A549 (cell line): ENCODE results near the gene TLR1. TPM values are rescaled to one million over a fixed set of nuclear protein-coding genes. Genes with fewer than 3 reads are reported as not detected.

ENCODE experiments used
- ATAC-seq, 2 experiments: fragments of 200-7000 bp in 1 of 2; fragments of >200 bp in 1 of 2; cut with Nextera tagmentation in 1 of 2; cut with Tn5 transposase in 1 of 2; 3 replicates each; pipeline versions ENCODE4 v1.8.0 to v1.9.1; 2018 to 2020; ENCODE audit warnings: mild to moderate bottlenecking in 1 of 2, moderate library complexity in 1 of 2
- CTCF ChIA-PET: fragments of 300-600 bp; sonication (Branson Sonifier 250); formaldehyde crosslinking; extraction: SDS; loops from one replicate; lab custom pipeline; 2021; ENCODE audit warnings: antibody characterized with exemption, inconsistent platforms; lab: Yijun Ruan, JAX
- POLR2A ChIA-PET: fragments of 350-600 bp; formaldehyde crosslinking; extraction: SDS; loops from one replicate; lab custom pipeline; 2021; ENCODE audit warnings: antibody characterized with exemption, inconsistent platforms; lab: Yijun Ruan, JAX
- DNase-seq, 2 experiments: peaks; one replicate each; pipeline versions ENCODE4 v3.0.0 to v3.0.0-alpha.2; 2011 to 2016; ENCODE audit warnings: low read depth in 1 of 2, low spot score in 1 of 2
- FAIRE-seq: peaks from 2 replicates; lab custom pipeline; 2011; peaks lifted over from hg19 to GRCh38; lab: Jason Lieb, UNC
- H3K27ac ChIP-seq, 2 experiments: fragments of >200 bp; sonication (Bioruptor Twin); formaldehyde crosslinking; 3 replicates each; pipeline ENCODE4 v1.5.1; 2016 to 2017
- H3K4me1 ChIP-seq: fragments of >200 bp; sonication (Bioruptor Twin); formaldehyde crosslinking; 3 replicates; pipeline ENCODE4 v1.6.1; 2016
- H3K4me2 ChIP-seq: fragments of >200 bp; sonication (Bioruptor Twin); formaldehyde crosslinking; 3 replicates; pipeline ENCODE4 v1.6.1; 2016
- H3K4me3 ChIP-seq: fragments of >200 bp; sonication (Bioruptor Twin); formaldehyde crosslinking; 3 replicates; pipeline ENCODE4 v1.5.1; 2016
- H3K9me3 ChIP-seq: fragments of >200 bp; sonication (Bioruptor Twin); formaldehyde crosslinking; 3 replicates; pipeline ENCODE4 v1.6.1; 2016
- BHLHE40 ChIP-seq: IDR thresholded peaks from 2 replicates; pipeline ENCODE4 v1.6.1; 2012; ENCODE audit warnings: low read depth, low read length, inconsistent platforms
- CHD2 ChIP-seq: fragments of 150-350 bp; IDR thresholded peaks from 2 replicates; pipeline ENCODE4 v1.6.1; 2014; ENCODE audit warnings: low read length; ENCODE audit not compliant: partially characterized antibody
- EP300 ChIP-seq, 2 experiments: fragments of >200 bp; sonication (Bioruptor Twin); formaldehyde crosslinking; IDR thresholded peaks; 2 replicates in 1 of 2; 3 replicates in 1 of 2; pipeline ENCODE4 v1.6.1; 2016 to 2017
- ESRRA ChIP-seq: fragments of 150-350 bp; IDR thresholded peaks from 2 replicates; pipeline ENCODE4 v1.6.1; 2014; ENCODE audit warnings: mild to moderate bottlenecking, low read length, borderline replicate concordance
- FOSL2 ChIP-seq, 2 experiments: fragments of 450-650 bp in 1 of 2; fragments of >200 bp in 1 of 2; sonication (Bioruptor Twin) in 1 of 2; formaldehyde crosslinking; IDR thresholded peaks; 2 replicates each; pipeline versions ENCODE4 v1.5.0 to v1.6.1; 2016 to 2020; ENCODE audit warnings: mild to moderate bottlenecking in 1 of 2, moderate library complexity in 1 of 2
- GATA3 ChIP-seq: IDR thresholded peaks from 2 replicates; pipeline ENCODE4 v1.6.1; 2012; ENCODE audit warnings: borderline replicate concordance
- HDAC2 ChIP-seq: fragments of 200-600 bp; sonication (generic); IDR thresholded peaks from 2 replicates; pipeline ENCODE4 v1.6.1; 2016
- HEYL ChIP-seq: fragments of 250-450 bp; sonication (Bioruptor Pico); IDR thresholded peaks from 2 replicates; pipeline ENCODE4 v1.8.0; 2021; ENCODE audit warnings: mild to moderate bottlenecking, moderate library complexity
- HOXA7 ChIP-seq: fragments of 250-450 bp; sonication (Bioruptor Pico); IDR thresholded peaks from 2 replicates; pipeline ENCODE4 v1.5.0; 2020; ENCODE audit warnings: mild to moderate bottlenecking, moderate library complexity
- JUNB ChIP-seq: fragments of >200 bp; sonication (Bioruptor Twin); formaldehyde crosslinking; IDR thresholded peaks from 2 replicates; pipeline ENCODE4 v1.6.1; 2016
- KDM5A ChIP-seq: fragments of 200-600 bp; sonication (generic); IDR thresholded peaks from 2 replicates; pipeline ENCODE4 v1.6.1; 2016; ENCODE audit warnings: antibody characterized with exemption, mild to moderate bottlenecking
- NR3C1 ChIP-seq: fragments of >200 bp; sonication (Bioruptor Twin); formaldehyde crosslinking; IDR thresholded peaks from 3 replicates; pipeline ENCODE4 v1.6.1; 2017
- POLR2A ChIP-seq: IDR thresholded peaks from 2 replicates; pipeline ENCODE4 v1.6.1; 2012; ENCODE audit warnings: mild to moderate bottlenecking, low read length
- RARB ChIP-seq: fragments of 250-450 bp; sonication (Bioruptor Pico); IDR thresholded peaks from 2 replicates; pipeline ENCODE4 v1.8.0; 2021; ENCODE audit warnings: mild to moderate bottlenecking, moderate library complexity
- RCOR1 ChIP-seq: fragments of 150-350 bp; IDR thresholded peaks from 2 replicates; pipeline ENCODE4 v1.6.1; 2014; ENCODE audit warnings: antibody characterized with exemption, low read length, low read depth
- RNF2 ChIP-seq: fragments of 200-600 bp; sonication (generic); IDR thresholded peaks from 2 replicates; pipeline ENCODE4 v1.6.1; 2016; ENCODE audit warnings: low read depth, mild to moderate bottlenecking, antibody characterized with exemption, moderate library complexity, borderline replicate concordance
- TFCP2L1 ChIP-seq: fragments of 250-450 bp; sonication (Bioruptor Pico); IDR thresholded peaks from 2 replicates; pipeline ENCODE4 v1.5.0; 2021; ENCODE audit warnings: mild to moderate bottlenecking
- TP53 ChIP-seq: fragments of 250-450 bp; sonication (Bioruptor Pico); IDR thresholded peaks from 2 replicates; pipeline ENCODE4 v1.5.0; 2021; ENCODE audit warnings: mild to moderate bottlenecking, moderate library complexity
- ZC3H11A ChIP-seq: fragments of 450-650 bp; IDR thresholded peaks from 2 replicates; pipeline ENCODE4 v1.6.1; 2014; ENCODE audit warnings: antibody characterized with exemption, mild to moderate bottlenecking
- ZFP36 ChIP-seq: fragments of 450-650 bp; IDR thresholded peaks from 2 replicates; pipeline ENCODE4 v1.6.1; 2014; ENCODE audit warnings: borderline replicate concordance; ENCODE audit not compliant: partially characterized antibody
- WGBS: methylation state at CpG from one replicate; pipeline ENCODE4 v1.1.6; 2017; ENCODE audit errors: missing lambda C conversion rate; 5-methylcytosine and 5-hydroxymethylcytosine counted together
- polyA plus RNA-seq, 4 experiments: library from polyadenylated mRNA; depleted of rRNA in 3 of 4; stranded (reverse); fragments of >200 nt; fragmentation: RNase III in 1 of 4; extraction: RNeasy Plus Mini Kit Qiagen cat#74134 plus additional on column Dnase treatment in 1 of 4; gene quantifications; 2 replicates in 3 of 4; 3 replicates in 1 of 4; pipeline ENCODE4 v1.2.3, GENCODE V29; 2011 to 2017
- TF ChIP-seq, protein P1 (sequence below): fragments of 250-450 bp; sonication (Bioruptor Pico); IDR thresholded peaks from 2 replicates; pipeline ENCODE4 v1.5.0; 2021; ENCODE audit warnings: mild to moderate bottlenecking, moderate library complexity, borderline replicate concordance
- TF ChIP-seq, protein P2 (sequence below): IDR thresholded peaks from 2 replicates; pipeline ENCODE4 v1.6.1; 2012
- TF ChIP-seq, protein P3 (sequence below): fragments of >200 bp; sonication (Bioruptor Twin); formaldehyde crosslinking; IDR thresholded peaks from 3 replicates; pipeline ENCODE4 v1.5.1; 2016
- TF ChIP-seq, protein P4 (sequence below): fragments of 150-350 bp; IDR thresholded peaks from 2 replicates; pipeline ENCODE4 v1.6.1; 2014; ENCODE audit warnings: low read depth, mild to moderate bottlenecking, low read length
- TF ChIP-seq, protein P5 (sequence below): IDR thresholded peaks from 2 replicates; pipeline ENCODE4 v1.6.1; 2012
- TF ChIP-seq, protein P6 (sequence below): IDR thresholded peaks from 2 replicates; pipeline ENCODE4 v1.6.1; 2012; ENCODE audit warnings: low read depth, borderline replicate concordance

Gene TLR1
- polyA plus RNA-seq, 2 of the 4 experiments (the other 2 are of a cell fraction) = 0.83 to 2.6 TPM

DNA sequence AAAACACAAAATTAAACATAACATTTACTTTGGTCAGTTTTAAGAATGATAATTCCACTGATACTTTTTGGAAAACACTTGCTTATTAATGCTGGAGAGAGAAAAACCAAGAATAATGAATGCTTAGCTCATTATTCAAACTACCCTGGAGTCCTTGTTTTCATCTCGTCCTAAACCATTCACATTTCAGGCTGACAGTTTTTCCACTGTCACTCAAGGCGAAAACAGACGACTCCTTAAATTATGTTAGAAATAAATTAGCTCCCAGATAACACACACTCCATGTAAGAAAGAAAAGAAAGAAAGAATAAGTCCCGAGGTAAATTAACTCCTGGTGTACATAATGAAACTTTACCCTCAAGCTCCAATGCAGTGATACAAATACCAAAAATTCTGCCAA is 55.3 kb downstream of the TLR1 start:
- FAIRE-seq (no peak), ATAC-seq (no peak), DNase-seq (no peak)
- no peak overlapping the region for H3K4me2 ChIP-seq
- no peaks in the 10 kb centered on the region for H3K4me1 ChIP-seq
- POLR2A ChIA-PET = no interaction called here
- CTCF ChIA-PET = interaction anchor here (1.0 to 1.1 kb wide), 2 partner anchors 10 to 570 kb away, joined by 3 read pairs; no protein-coding TSS in a partner anchor
- TF ChIP-seq JUNB (no peak), CHD2 (no peak), TP53 (CRISPR knock-in tag) (no peak), HEYL (CRISPR knock-in tag) (no peak), HDAC2 (no peak), HOXA7 (CRISPR knock-in tag) (no peak), NR3C1 (no peak), BHLHE40 (no peak), RCOR1 (no peak), RNF2 (no peak), ZFP36 (no peak)
- TF ChIP-seq, protein P1, sequence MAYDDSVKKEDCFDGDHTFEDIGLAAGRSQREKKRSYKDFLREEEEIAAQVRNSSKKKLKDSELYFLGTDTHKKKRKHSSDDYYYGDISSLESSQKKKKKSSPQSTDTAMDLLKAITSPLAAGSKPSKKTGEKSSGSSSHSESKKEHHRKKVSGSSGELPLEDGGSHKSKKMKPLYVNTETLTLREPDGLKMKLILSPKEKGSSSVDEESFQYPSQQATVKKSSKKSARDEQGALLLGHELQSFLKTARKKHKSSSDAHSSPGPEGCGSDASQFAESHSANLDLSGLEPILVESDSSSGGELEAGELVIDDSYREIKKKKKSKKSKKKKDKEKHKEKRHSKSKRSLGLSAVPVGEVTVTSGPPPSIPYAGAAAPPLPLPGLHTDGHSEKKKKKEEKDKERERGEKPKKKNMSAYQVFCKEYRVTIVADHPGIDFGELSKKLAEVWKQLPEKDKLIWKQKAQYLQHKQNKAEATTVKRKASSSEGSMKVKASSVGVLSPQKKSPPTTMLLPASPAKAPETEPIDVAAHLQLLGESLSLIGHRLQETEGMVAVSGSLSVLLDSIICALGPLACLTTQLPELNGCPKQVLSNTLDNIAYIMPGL (CRISPR knock-in tag) = no peak
- TF ChIP-seq, protein P2, sequence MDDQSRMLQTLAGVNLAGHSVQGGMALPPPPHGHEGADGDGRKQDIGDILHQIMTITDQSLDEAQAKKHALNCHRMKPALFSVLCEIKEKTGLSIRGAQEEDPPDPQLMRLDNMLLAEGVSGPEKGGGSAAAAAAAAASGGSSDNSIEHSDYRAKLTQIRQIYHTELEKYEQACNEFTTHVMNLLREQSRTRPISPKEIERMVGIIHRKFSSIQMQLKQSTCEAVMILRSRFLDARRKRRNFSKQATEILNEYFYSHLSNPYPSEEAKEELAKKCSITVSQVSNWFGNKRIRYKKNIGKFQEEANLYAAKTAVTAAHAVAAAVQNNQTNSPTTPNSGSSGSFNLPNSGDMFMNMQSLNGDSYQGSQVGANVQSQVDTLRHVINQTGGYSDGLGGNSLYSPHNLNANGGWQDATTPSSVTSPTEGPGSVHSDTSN = no peak
- TF ChIP-seq, protein P3, sequence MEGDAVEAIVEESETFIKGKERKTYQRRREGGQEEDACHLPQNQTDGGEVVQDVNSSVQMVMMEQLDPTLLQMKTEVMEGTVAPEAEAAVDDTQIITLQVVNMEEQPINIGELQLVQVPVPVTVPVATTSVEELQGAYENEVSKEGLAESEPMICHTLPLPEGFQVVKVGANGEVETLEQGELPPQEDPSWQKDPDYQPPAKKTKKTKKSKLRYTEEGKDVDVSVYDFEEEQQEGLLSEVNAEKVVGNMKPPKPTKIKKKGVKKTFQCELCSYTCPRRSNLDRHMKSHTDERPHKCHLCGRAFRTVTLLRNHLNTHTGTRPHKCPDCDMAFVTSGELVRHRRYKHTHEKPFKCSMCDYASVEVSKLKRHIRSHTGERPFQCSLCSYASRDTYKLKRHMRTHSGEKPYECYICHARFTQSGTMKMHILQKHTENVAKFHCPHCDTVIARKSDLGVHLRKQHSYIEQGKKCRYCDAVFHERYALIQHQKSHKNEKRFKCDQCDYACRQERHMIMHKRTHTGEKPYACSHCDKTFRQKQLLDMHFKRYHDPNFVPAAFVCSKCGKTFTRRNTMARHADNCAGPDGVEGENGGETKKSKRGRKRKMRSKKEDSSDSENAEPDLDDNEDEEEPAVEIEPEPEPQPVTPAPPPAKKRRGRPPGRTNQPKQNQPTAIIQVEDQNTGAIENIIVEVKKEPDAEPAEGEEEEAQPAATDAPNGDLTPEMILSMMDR = no peak
- TF ChIP-seq, protein P4, sequence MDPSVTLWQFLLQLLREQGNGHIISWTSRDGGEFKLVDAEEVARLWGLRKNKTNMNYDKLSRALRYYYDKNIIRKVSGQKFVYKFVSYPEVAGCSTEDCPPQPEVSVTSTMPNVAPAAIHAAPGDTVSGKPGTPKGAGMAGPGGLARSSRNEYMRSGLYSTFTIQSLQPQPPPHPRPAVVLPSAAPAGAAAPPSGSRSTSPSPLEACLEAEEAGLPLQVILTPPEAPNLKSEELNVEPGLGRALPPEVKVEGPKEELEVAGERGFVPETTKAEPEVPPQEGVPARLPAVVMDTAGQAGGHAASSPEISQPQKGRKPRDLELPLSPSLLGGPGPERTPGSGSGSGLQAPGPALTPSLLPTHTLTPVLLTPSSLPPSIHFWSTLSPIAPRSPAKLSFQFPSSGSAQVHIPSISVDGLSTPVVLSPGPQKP = no peak
- no peak overlapping the region for H3K27ac ChIP-seq
- H3K9me3 ChIP-seq = peaks cover 2% of the 10 kb centered on the region; the same call in 1 of the 3 replicates
- H3K4me3 ChIP-seq = no peak overlapping the region
- 68% methylated on average over 4 of the region's 4 CpGs for WGBS

DNA sequence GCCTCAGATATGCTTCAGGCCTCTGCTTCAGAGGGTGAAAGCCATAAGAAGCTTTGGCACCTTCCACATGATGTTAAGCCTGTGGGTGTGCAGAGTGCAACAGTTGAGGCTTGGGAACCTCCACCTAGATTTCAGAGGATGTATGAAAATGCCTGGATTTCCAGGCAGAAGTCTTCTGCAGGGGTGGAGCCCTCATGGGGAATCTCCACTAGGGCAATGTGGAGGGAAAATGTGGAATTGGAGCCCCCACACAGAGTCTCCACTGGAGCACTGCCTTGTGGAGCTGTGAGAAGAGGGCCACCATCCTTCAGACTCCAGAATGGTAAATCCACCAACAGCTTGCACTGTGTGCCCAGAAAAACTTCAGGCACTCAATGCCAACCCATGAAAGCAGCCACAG is 57.0 kb downstream of the TLR1 start:
- POLR2A ChIA-PET = no interaction called here
- TF ChIP-seq TFCP2L1 (CRISPR knock-in tag) (no peak), RARB (CRISPR knock-in tag) (no peak), EP300 (IDR thresholded peaks at IDR 0.05) (no peak), FOSL2 (IDR thresholded peaks at IDR 0.05) (no peak), FOSL2 (CRISPR knock-in tag; IDR thresholded peaks at IDR 0.05) (no peak), ZFP36 (no peak), POLR2A (no peak), ESRRA (no peak), GATA3 (no peak), KDM5A (no peak), ZC3H11A (no peak)
- TF ChIP-seq, protein P3 = no peak
- TF ChIP-seq, protein P5, sequence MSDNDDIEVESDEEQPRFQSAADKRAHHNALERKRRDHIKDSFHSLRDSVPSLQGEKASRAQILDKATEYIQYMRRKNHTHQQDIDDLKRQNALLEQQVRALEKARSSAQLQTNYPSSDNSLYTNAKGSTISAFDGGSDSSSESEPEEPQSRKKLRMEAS = no peak
- TF ChIP-seq, protein P6, sequence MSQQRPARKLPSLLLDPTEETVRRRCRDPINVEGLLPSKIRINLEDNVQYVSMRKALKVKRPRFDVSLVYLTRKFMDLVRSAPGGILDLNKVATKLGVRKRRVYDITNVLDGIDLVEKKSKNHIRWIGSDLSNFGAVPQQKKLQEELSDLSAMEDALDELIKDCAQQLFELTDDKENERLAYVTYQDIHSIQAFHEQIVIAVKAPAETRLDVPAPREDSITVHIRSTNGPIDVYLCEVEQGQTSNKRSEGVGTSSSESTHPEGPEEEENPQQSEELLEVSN = no peak
- no peaks in the 10 kb centered on the region for H3K4me1 ChIP-seq
- no peak overlapping the region for H3K4me3 ChIP-seq
- FAIRE-seq (no peak), DNase-seq (no peak), ATAC-seq (no peak)
- no peak overlapping the region for H3K4me2 ChIP-seq
- CTCF ChIA-PET = no interaction called here
- peaks cover 2% of the 10 kb centered on the region; the same call in 1 of the 3 replicates for H3K9me3 ChIP-seq
- H3K27ac ChIP-seq = no peak overlapping the region
